ENCODE data around the gene SLC7A5. TPM values are rescaled to one million over a fixed set of nuclear protein-coding genes. Genes with fewer than 3 reads are reported as not detected.
A peak's percentile ranks its signal among the peaks of the same experiment; 100 is the strongest.
"Not testable (repeated sequence)": the region's sequence is repeated elsewhere in the genome, so short reads cannot be mapped to it uniquely, and the experiment has no call there.

Gene SLC7A5
- total RNA-seq, 1 donor from 2014 or later, result 5.1 TPM

- DNase-seq, result not testable (repeated sequence)
Measured at GRCh38 chr16:87887931-87888330, 18.6 kb upstream of the SLC7A5 start.

DNA sequence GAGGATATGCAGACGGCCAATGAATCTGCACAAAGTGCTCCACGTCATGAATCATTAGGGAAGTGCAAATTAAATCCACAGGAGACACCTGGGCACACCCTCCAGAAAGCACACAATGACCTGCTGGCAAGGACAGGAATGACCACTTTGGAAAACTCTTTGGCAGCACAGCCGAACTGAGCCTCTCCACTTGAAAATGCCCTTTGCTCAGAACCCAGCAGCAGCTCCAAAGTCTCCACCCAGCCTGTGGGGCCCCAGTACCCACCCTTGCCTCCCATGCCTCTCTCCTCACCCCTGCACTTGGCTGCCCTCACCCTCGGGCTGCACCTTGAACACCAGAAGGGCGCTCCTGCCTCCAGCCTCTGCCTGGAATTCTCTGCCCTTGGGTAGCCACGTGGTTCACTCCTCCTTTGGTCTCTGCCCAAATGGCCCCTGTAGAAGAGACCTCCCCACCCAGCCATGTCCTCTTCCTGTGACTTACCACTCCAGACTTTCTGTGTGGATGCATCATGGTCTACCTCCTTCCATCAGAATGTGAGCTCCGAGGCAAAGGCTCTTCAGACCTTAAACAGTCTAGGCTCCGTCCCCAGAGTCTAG lies 16.2 kb upstream of the SLC7A5 start:
- DNase-seq, result not testable (repeated sequence)

GRCh38 chr16:87882436-87883019 lies 13.2 kb upstream of the SLC7A5 start:
- no peak for DNase-seq

- DNase-seq, result no peak
Measured at GRCh38 chr16:87881324-87882200, 12.3 kb upstream of the SLC7A5 start.

GRCh38 chr16:87880117-87880696 lies 10.9 kb upstream of the SLC7A5 start:
- DNase-seq, result no peak

GRCh38 chr16:87879411-87880013 lies 10.2 kb upstream of the SLC7A5 start:
- not testable (repeated sequence) for DNase-seq

GRCh38 chr16:87878704-87879103 lies 9.4 kb upstream of the SLC7A5 start:
- DNase-seq, result no peak

DNA sequence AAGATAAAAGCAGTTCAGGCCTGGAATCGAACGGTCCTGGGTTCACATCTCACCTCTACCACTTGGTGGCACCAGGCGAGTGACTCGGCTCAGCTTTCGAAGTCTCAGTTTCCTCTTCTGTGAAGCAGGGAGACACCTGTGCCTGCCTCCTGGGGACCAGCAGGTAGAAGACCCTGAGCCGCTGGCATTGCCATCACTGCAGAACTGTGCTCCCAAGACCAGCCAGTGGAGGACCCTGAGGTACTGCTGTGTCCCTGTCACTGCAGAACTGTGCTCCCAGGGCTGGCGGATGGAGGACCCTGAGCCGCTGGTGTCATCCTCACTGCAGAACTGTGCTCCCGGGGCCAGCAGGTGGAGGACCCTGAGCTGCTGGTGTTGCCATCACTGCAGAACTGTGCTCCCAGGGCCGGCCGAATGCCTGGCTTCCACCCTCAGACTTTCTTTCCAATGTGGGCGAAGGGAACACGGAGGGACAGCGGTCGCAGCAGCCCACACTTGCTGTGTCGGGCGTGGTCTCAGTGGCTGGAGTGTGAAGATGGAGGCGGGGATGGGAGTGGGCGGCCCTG lies 8.7 kb upstream of the SLC7A5 start:
- DNase-seq, result peak; percentile 23

GRCh38 chr16:87874639-87875427 lies 5.5 kb upstream of the SLC7A5 start:
- DNase-seq, result no peak

- DNase-seq, result not testable (repeated sequence)
Measured at GRCh38 chr16:87870418-87871291, 1.3 kb upstream of the SLC7A5 start.

- DNase-seq, result not testable (repeated sequence)
Measured at GRCh38 chr16:87869879-87870417, 641 bp upstream of the SLC7A5 start.

- DNase-seq, result peak; percentile 87
Measured at GRCh38 chr16:87868254-87869029, 865 bp downstream of the SLC7A5 start.

DNA sequence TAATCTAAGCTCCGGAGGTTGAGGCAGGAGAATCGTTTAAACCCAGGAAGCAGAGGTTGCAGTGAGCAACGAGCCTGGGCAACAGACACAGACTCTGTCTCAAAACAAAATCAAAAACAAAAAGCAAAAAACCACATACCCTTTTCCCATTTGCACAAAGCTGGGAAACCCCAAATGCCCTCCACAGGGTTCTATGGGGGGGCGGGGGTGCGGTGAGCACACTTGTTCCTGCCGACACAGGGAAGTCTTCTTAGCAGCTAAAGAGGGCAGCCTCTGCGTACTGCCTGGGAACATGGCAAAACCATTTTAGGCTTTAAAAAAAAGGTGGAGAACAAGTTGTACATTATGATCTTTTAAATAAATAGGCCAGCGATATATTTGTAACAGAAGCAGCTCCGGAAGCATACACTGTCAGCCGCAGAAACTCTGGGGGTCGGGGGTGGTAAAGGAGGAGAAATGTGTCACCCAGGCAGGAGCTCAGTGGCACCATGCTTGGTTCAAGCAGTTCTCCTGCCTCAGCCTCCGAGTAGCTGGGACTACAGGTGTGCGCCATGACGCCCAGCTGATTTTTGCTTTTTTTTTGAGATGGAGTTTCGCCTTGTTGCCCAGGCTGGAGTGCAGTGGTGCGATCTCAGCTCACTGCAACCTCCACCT lies 3.3 kb downstream of the SLC7A5 start:
- not testable (repeated sequence) for DNase-seq

DNA sequence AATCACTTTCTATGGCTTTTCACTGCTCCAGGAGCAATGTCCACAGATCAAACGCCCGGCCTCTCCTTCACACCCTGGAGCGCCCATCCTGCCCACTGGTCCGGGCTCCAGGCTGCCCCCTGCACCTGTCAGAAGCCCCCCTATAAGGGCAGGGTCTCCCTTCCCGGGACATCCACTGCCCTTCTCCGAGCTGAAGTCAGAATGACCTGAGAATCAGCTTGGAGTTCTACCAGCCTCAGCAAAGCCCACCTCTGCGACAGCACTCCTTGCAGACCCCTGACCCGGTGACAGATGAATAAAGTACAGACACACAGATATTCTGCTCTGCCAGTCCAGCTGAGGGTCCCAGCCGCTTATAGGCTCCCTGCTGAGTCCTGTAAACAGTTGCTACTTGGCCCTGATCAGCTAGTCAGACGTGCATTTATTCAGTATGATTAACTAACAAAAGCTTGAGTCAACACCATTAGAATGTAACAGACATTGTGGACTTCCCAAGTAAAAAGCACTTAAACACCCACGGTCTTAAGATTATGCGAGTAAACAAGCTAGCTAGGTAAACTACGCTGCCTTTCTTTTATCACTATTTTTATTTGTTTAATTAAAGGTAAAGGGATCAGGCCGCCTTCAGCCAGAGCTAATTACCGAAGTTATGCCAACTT lies 4.8 kb downstream of the SLC7A5 start:
- DNase-seq, result no peak

DNA sequence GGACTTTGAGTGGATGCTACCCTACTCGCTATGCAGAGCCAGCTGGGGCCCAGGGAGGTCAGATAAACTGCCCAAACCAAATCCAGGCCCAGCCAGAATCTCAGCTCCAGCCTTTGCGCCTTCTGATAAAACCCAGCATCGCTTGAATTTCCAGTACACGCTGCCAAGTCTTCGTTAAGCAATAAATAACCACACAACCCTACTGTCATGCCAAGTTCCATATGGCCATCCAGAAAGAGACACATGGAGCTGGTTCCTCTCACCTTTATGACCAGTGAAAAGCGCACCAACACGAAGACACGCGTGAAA lies 6.0 kb downstream of the SLC7A5 start:
- DNase-seq, result not testable (repeated sequence)

DNA sequence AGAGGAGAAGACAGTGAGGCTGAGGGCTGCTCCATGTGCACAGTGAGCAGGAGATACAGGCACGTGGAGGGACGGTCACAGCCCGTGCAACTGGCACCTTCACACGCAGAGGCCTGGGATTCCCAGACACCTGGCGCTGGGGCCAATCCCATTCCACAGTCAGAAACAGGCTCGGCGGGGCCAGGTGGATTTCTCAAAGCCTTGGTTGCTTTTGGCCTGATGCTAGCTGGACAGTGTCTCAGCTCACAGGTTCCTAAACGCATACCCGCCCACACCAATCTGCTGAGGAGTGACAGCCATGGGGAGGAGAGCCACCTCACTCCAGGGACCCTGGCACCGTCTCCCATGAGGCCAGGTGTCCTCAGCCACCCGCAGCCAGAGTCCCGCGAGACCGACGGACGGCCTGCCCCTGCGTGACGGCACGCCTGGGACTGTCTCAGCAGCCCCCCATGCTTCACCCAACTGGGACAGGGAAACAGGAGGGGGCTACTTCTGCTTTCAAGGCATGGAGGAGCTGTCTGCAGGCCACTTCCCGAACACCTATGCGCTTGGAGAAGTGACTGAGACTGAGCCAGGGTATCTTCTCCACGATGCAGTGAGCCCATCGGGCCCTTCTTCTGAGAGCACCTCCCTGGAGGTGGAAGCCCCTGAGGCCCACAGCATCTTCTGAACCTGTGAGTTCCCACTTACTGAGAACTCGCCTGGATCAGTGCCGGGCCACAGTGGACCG lies 6.5 kb downstream of the SLC7A5 start:
- not testable (repeated sequence) for DNase-seq

DNA sequence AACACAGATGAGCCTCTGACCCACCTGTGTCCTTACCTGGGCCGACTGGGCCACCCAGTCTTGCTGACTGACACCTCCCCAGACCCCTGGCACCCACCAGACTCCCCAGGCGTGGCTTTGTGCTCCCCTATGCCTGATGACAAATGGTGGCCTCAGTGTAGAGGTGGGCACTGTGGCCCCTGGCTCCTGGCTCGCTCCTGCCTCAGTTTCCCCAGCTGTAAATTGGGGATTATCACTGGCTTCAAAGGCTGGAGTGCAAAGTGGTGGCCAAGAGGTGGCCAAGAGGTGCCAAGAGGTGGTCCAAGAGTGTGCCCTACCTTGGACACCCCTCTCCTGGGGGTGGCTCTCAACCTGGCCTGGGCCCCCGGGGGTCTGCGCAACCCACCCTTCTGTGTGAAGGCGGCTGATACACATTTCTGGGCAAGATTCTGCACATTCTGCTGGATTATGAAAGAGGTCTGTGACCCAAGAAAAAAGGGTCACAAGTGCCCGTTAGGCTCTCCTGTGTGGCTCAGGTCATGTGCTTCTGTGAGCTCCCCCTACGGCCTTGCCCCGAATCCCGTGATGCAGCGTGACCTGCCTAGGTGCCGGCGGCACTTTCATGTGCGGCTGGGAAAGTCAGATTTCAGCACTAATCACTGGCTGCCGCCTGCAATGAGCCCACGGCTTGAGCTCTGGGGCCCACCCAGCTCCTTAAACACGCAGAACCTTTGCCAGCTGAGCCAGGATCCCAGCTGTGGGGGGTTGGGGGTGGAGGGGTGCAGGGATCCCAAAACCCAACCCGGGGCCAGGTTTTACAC lies 7.8 kb downstream of the SLC7A5 start:
- not testable (repeated sequence) for DNase-seq
